Spleen (tissue), 11 donors: ENCODE measurements around the gene SLCO1B3. TPM values are rescaled to one million over a fixed set of nuclear protein-coding genes. Genes with fewer than 3 reads are reported as not detected.

Experiments
- DNase-seq: peaks from one replicate; pipeline ENCODE4 v3.0.0-alpha.2; 2020
- H3K27ac ChIP-seq, 8 donors: fragments of 200-600 bp; sonication (generic) in 7 of 8; 1 replicate in 4 of 8; 2 replicates in 4 of 8; pipeline versions ENCODE4 v1.5.0 to v1.8.0; 2016 to 2021; ENCODE audit warnings: inconsistent platforms in 4 of 8, mild to moderate bottlenecking in 4 of 8, moderate library complexity in 1 of 8
- H3K27me3 ChIP-seq, 7 donors: fragments of 200-600 bp; sonication (generic) in 6 of 7; replicated peaks in 1 of 7; 1 replicate in 4 of 7; 2 replicates in 3 of 7; pipeline versions ENCODE4 v1.5.0 to v1.8.0; 2016 to 2021; ENCODE audit warnings: inconsistent platforms in 3 of 7, mild to moderate bottlenecking in 1 of 7
- H3K36me3 ChIP-seq, 6 donors: fragments of 200-600 bp; sonication (generic) in 5 of 6; 1 replicate in 4 of 6; 2 replicates in 2 of 6; pipeline versions ENCODE4 v1.5.0 to v1.8.0; 2016 to 2021; ENCODE audit warnings: inconsistent platforms in 2 of 6
- H3K4me1 ChIP-seq, 6 donors: fragments of 200-600 bp; sonication (generic) in 5 of 6; 1 replicate in 3 of 6; 2 replicates in 3 of 6; pipeline versions ENCODE4 v1.5.0 to v1.8.0; 2016 to 2021; ENCODE audit warnings: inconsistent platforms in 3 of 6
- H3K4me3 ChIP-seq, 8 donors: fragments of 200-600 bp; sonication (generic) in 7 of 8; 1 replicate in 4 of 8; 2 replicates in 4 of 8; pipeline versions ENCODE4 v1.5.0 to v1.8.0; 2016 to 2021; ENCODE audit warnings: inconsistent platforms in 4 of 8, mild to moderate bottlenecking in 4 of 8, moderate library complexity in 2 of 8
- H3K9me3 ChIP-seq, 8 donors: fragments of 200-600 bp; sonication (generic) in 7 of 8; 1 replicate in 4 of 8; 2 replicates in 4 of 8; pipeline versions ENCODE4 v1.5.0 to v1.8.0; 2016 to 2021; ENCODE audit warnings: inconsistent platforms in 4 of 8
- POLR2A ChIP-seq, 3 donors: fragments of 450-650 bp; IDR thresholded peaks; one replicate each; pipeline ENCODE4 v1.5.1; 2017; ENCODE audit warnings: antibody characterized with exemption in 3 of 3, mild to moderate bottlenecking in 1 of 3
- POLR2AphosphoS5 ChIP-seq, 3 donors: sonication (generic); formaldehyde crosslinking; IDR thresholded peaks; one replicate each; pipeline ENCODE4 v1.5.1; 2017; ENCODE audit warnings: antibody characterized with exemption in 3 of 3
- WGBS, 5 donors: extraction: QIAGEN DNeasy Blood & Tissue Kit in 3 of 5; methylation state at CpG; one replicate each; pipeline versions ENCODE4 v1.1.5 to v1.1.7; 2013 to 2018; 5-methylcytosine and 5-hydroxymethylcytosine counted together
- intact Hi-C: fragments of 100-400 bp; cut with DNase I; formaldehyde crosslinking; loops from one replicate; pipeline ENCODE4 v1.15.0; 2023; ENCODE audit warnings: low total_unique reads
- polyA plus RNA-seq, 3 donors: library from polyadenylated mRNA; stranded (reverse); fragments of 200-250 nt; gene quantifications; one replicate each; pipeline ENCODE4 v1.2.1, GENCODE V29; 2013
- total RNA-seq, 7 donors: library from RNA; depleted of rRNA in 3 of 7; stranded (reverse); fragments of >200 nt in 3 of 7; fragmentation: NEBNext Ultra II Directional in 4 of 7; extraction: Animal tissue kit (Norgen Biotek cat#: 25700) in 4 of 7; gene quantifications; one replicate each; pipeline versions ENCODE4 v1.1.0 to v1.2.1, GENCODE V29; 2016 to 2021
- TF ChIP-seq, protein P1 (sequence below), 11 experiments: fragments of 200-600 bp in 7 of 11; fragments of 450-650 bp in 4 of 11; sonication (generic) in 4 of 11; IDR thresholded peaks in 8 of 11; conservative IDR thresholded peaks in 3 of 11; 1 replicate in 7 of 11; 2 replicates in 4 of 11; pipeline versions ENCODE4 v1.4.0 to v1.8.0; 2016 to 2021; ENCODE audit warnings: antibody characterized with exemption in 11 of 11, inconsistent platforms in 4 of 11, mild to moderate bottlenecking in 1 of 11
- donor health status: healthy with polysubstance abuse.
- donor health status: DM: no; HTN: no; CAD: no; lungs with moderate emphysema.
- donor health status: DM: no; HTN: no; CAD: no.
- donor health status: Bipolar disorder and iron deficiency.
- donor health status: healthy.
- donor health status: DM: no; HTN: no; CAD: no.
- donor health status: DM: yes; HTN: yes; CAD: no.

Gene SLCO1B3
- total and polyA plus RNA-seq, 10 donors = 0.03 TPM; not detected in 9

DNA sequence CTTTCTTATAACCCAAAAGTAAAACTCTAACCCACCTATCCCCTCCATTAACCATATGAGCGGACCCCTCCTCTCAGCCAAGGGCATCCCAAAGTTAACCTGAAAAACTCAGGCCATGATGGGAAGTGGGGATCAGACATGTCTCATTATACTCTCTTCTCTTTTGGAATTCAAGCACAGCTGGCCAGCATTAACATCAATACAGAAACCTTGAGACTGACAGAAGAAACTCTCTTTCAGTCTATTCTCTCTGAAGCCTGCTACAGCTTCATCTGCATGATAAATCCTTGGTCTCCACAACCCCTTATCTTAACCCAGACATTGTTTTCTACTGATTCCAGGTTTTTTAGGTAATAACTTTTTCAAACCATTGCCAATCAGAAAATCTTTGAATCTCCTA lies 17.5 kb upstream of the SLCO1B3 start:
- no peaks in the 10 kb centered on the region for H3K27me3 ChIP-seq
- no peak overlapping the region for H3K27ac ChIP-seq
- WGBS, 5 donors = 85 to 91% (median 90%) methylated on average over 1 of the region's 1 CpG
- H3K4me3 ChIP-seq = no peak overlapping the region
- intact Hi-C loops = no loop called here
- no peaks in the 10 kb centered on the region for H3K4me1 ChIP-seq
- no peak for DNase-seq
- H3K36me3 ChIP-seq = no peaks in the 10 kb centered on the region
- H3K9me3 ChIP-seq = peaks cover 0 to 5% (median 0%) of the 10 kb centered on the region in 8 donors
- TF ChIP-seq POLR2AphosphoS5 (IDR thresholded peaks at IDR 0.05) (no peak), POLR2A (IDR thresholded peaks at IDR 0.05) (no peak)
- TF ChIP-seq, protein P1, sequence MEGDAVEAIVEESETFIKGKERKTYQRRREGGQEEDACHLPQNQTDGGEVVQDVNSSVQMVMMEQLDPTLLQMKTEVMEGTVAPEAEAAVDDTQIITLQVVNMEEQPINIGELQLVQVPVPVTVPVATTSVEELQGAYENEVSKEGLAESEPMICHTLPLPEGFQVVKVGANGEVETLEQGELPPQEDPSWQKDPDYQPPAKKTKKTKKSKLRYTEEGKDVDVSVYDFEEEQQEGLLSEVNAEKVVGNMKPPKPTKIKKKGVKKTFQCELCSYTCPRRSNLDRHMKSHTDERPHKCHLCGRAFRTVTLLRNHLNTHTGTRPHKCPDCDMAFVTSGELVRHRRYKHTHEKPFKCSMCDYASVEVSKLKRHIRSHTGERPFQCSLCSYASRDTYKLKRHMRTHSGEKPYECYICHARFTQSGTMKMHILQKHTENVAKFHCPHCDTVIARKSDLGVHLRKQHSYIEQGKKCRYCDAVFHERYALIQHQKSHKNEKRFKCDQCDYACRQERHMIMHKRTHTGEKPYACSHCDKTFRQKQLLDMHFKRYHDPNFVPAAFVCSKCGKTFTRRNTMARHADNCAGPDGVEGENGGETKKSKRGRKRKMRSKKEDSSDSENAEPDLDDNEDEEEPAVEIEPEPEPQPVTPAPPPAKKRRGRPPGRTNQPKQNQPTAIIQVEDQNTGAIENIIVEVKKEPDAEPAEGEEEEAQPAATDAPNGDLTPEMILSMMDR (IDR thresholded peaks at IDR 0.05 in 8 of 11, conservative IDR thresholded peaks at IDR 0.05 in 3 of 11) = no peak

DNA sequence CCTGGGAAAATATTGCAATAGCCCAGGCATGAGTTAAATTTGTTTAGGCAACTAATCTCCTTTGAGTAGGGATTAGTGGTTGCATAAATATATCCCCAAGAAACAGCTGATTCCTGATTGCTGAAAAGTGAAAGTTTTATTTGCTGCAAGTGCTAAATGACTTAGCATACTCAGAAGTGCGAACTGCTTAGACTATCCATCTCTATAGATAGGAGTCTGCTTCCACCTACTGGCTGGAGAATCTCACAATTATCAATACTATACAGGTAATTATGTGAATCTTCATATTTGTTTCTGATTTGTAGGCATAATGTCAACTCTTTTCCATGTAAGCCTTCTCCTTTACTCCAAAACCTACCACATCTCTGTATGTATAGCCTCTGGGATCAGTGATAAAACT lies 12.0 kb upstream of the SLCO1B3 start:
- no peak for TF ChIP-seq POLR2A (IDR thresholded peaks at IDR 0.05)
- TF ChIP-seq, protein P1 (IDR thresholded peaks at IDR 0.05 in 8 of 11, conservative IDR thresholded peaks at IDR 0.05 in 3 of 11) = no peak
- TF ChIP-seq POLR2AphosphoS5 (IDR thresholded peaks at IDR 0.05) = no peak
- H3K36me3 ChIP-seq = no peaks in the 10 kb centered on the region
- no peak for DNase-seq
- intact Hi-C loops = no loop called here
- no peak overlapping the region for H3K4me3 ChIP-seq
- no peaks in the 10 kb centered on the region for H3K9me3 ChIP-seq
- no peak overlapping the region for H3K27ac ChIP-seq
- no peaks in the 10 kb centered on the region for H3K27me3 ChIP-seq
- 15 to 33% (median 27%) methylated on average over 1 of the region's 1 CpG for WGBS, 5 donors
- no peaks in the 10 kb centered on the region for H3K4me1 ChIP-seq

DNA sequence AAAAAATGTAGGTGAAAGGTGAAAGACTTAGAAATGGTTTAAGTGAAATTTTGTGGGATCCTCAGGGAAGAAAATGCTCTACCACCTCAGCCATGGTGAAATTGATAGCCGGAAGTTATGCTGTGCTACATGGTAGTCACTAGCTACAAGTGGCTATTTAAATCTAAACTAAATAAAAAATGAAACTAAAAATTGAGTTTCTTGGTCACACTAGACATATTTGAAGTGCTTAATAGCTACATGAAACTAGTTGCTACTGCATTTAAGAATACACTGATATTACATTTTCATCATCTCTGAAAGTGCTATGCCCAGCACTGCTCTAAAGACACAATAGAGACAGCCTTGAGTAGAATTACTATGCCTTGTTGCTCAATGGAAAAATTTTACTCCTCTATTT lies 10.3 kb upstream of the SLCO1B3 start:
- DNase-seq = no peak
- intact Hi-C loops = no loop called here
- no peak overlapping the region for H3K4me3 ChIP-seq
- no peaks in the 10 kb centered on the region for H3K36me3 ChIP-seq
- WGBS, 5 donors = 58 to 85% (median 74%) methylated on average over 1 of the region's 1 CpG
- H3K4me1 ChIP-seq = no peaks in the 10 kb centered on the region
- no peak overlapping the region for H3K27ac ChIP-seq
- H3K27me3 ChIP-seq = no peaks in the 10 kb centered on the region
- no peaks in the 10 kb centered on the region for H3K9me3 ChIP-seq
- TF ChIP-seq, protein P1 (IDR thresholded peaks at IDR 0.05 in 8 of 11, conservative IDR thresholded peaks at IDR 0.05 in 3 of 11) = no peak
- no peak for TF ChIP-seq POLR2AphosphoS5 (IDR thresholded peaks at IDR 0.05)
- no peak for TF ChIP-seq POLR2A (IDR thresholded peaks at IDR 0.05)

DNA sequence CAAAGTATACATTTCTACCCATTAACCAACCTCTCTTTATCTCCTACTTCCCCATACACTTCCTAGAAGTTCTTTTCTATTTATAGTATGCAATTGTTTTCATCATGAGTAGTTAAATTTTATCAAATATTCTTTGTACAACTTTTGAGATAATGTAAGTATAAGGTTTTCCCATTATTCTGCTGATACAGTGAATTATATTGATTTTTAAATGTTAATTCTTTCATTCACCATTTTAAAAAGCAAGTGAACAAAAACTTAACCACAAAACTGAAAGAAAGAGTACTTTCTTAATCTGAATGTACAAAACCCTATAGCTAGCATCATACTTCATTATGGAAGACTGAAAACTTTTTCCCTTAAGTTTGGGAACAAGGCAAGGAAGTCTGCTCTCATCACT lies 9.5 kb upstream of the SLCO1B3 start:
- TF ChIP-seq POLR2A (IDR thresholded peaks at IDR 0.05) (no peak), POLR2AphosphoS5 (IDR thresholded peaks at IDR 0.05) (no peak)
- TF ChIP-seq, protein P1 (IDR thresholded peaks at IDR 0.05 in 8 of 11, conservative IDR thresholded peaks at IDR 0.05 in 3 of 11) = no peak
- H3K27me3 ChIP-seq = no peaks in the 10 kb centered on the region

More for the DNA sequence above, 9.5 kb upstream of the SLCO1B3 start:
- no peak for DNase-seq
- intact Hi-C loops = no loop called here
- Histone ChIP-seq H3K27ac (no peak overlapping the region), H3K36me3 (no peaks in the 10 kb centered on the region), H3K4me3 (no peak overlapping the region), H3K9me3 (no peaks in the 10 kb centered on the region), H3K4me1 (no peaks in the 10 kb centered on the region)
